Trophoblast cell (in vitro differentiated cells and primary cell): Measurements from ENCODE around the gene CENPQ.

Experiments used
- DNase-seq, 2 donors: peaks; one replicate each; pipeline ENCODE4 v3.0.0-alpha.2; 2016
- H2AFZ ChIP-seq: 2 replicates; pipeline ENCODE4 v1.6.1; 2013; ENCODE audit warnings: low read length, moderate library complexity, mild to moderate bottlenecking; ENCODE audit not compliant: insufficient read depth, poor library complexity
- H2AK5ac ChIP-seq: 2 replicates; pipeline ENCODE4 v1.6.1; 2013; ENCODE audit warnings: mild to moderate bottlenecking, low read length
- H2BK120ac ChIP-seq: 2 replicates; pipeline ENCODE4 v1.6.1; 2013; ENCODE audit warnings: low read length, mild to moderate bottlenecking, moderate library complexity; ENCODE audit not compliant: insufficient read depth, poor library complexity
- H2BK12ac ChIP-seq: 2 replicates; pipeline ENCODE4 v1.6.1; 2013; ENCODE audit warnings: mild to moderate bottlenecking, low read length, moderate library complexity
- H2BK5ac ChIP-seq: 2 replicates; pipeline ENCODE4 v1.6.1; 2013; ENCODE audit warnings: low read length, low read depth, moderate library complexity, mild to moderate bottlenecking; ENCODE audit not compliant: poor library complexity
- H3K14ac ChIP-seq: 2 replicates; pipeline ENCODE4 v1.6.1; 2013; ENCODE audit warnings: mild to moderate bottlenecking, low read length
- H3K18ac ChIP-seq: 2 replicates; pipeline ENCODE4 v1.6.1; 2013; ENCODE audit warnings: mild to moderate bottlenecking, low read length
- H3K23ac ChIP-seq: 2 replicates; pipeline ENCODE4 v1.6.1; 2013; ENCODE audit warnings: low read length
- H3K27ac ChIP-seq: 2 replicates; pipeline ENCODE4 v1.5.1; 2013; ENCODE audit warnings: low read depth, mild to moderate bottlenecking, inconsistent platforms, low read length, moderate library complexity
- H3K27me3 ChIP-seq: 2 replicates; pipeline ENCODE4 v1.6.1; 2013; ENCODE audit warnings: inconsistent platforms, mild to moderate bottlenecking, low read length, moderate library complexity; ENCODE audit not compliant: insufficient read depth
- H3K36me3 ChIP-seq, 2 experiments: 1 replicate in 1 of 2; 2 replicates in 1 of 2; pipeline ENCODE4 v1.6.1; 2013; ENCODE audit warnings: low read length in 2 of 2, mild to moderate bottlenecking in 2 of 2, moderate library complexity in 1 of 2; ENCODE audit not compliant: insufficient read depth in 2 of 2, control insufficient read depth in 1 of 2
- H3K4ac ChIP-seq: 2 replicates; pipeline ENCODE4 v1.6.1; 2013; ENCODE audit warnings: low read depth, mild to moderate bottlenecking, low read length, moderate library complexity
- H3K4me1 ChIP-seq, 2 experiments: 1 replicate in 1 of 2; 2 replicates in 1 of 2; pipeline ENCODE4 v1.6.1; 2013; ENCODE audit warnings: low read length in 2 of 2, mild to moderate bottlenecking in 2 of 2, moderate library complexity in 1 of 2; ENCODE audit not compliant: insufficient read depth in 2 of 2, control insufficient read depth in 1 of 2
- H3K4me2 ChIP-seq: 2 replicates; pipeline ENCODE4 v1.6.1; 2013; ENCODE audit warnings: inconsistent platforms, mild to moderate bottlenecking, low read length, moderate library complexity
- H3K4me3 ChIP-seq: 2 replicates; pipeline ENCODE4 v1.5.1; 2013; ENCODE audit warnings: mild to moderate bottlenecking, low read depth, low read length, inconsistent platforms
- H3K79me1 ChIP-seq: one replicate; pipeline ENCODE4 v1.6.1; 2013; ENCODE audit warnings: low read length
- H3K79me2 ChIP-seq: 2 replicates; pipeline ENCODE4 v1.6.1; 2013; ENCODE audit warnings: low read length, mild to moderate bottlenecking; ENCODE audit not compliant: control insufficient read depth, insufficient read depth, poor library complexity
- H3K9ac ChIP-seq: 2 replicates; pipeline ENCODE4 v1.6.1; 2013; ENCODE audit warnings: mild to moderate bottlenecking, low read length
- H3K9me3 ChIP-seq: 2 replicates; pipeline ENCODE4 v1.6.1; 2013; ENCODE audit warnings: low read depth, mild to moderate bottlenecking, control low read depth, inconsistent platforms, low read length; ENCODE audit not compliant: insufficient read depth
- H4K12ac ChIP-seq: 2 replicates; pipeline ENCODE4 v1.6.1; 2013; ENCODE audit warnings: low read depth, mild to moderate bottlenecking, low read length, moderate library complexity
- H4K8ac ChIP-seq: 2 replicates; pipeline ENCODE4 v1.6.1; 2013; ENCODE audit warnings: low read depth, mild to moderate bottlenecking, low read length, moderate library complexity
- H4K91ac ChIP-seq: one replicate; pipeline ENCODE4 v1.6.1; 2013; ENCODE audit warnings: low read depth, mild to moderate bottlenecking, low read length, moderate library complexity
- WGBS: extraction: QIAGEN DNeasy Blood & Tissue Kit; methylation state at CpG from one replicate; pipeline ENCODE4 v1.1.7; 2013; ENCODE audit warnings: missing lambda C conversion rate; ENCODE audit not compliant: insufficient read length, insufficient coverage; ENCODE audit errors: extremely low coverage; 5-methylcytosine and 5-hydroxymethylcytosine counted together

CENPQ gene

GRCh38 chr6:49499126-49499525 is 36.0 kb downstream of the CENPQ start:
- H3K4me3 ChIP-seq, result no peak overlapping the region
- H3K4me2 ChIP-seq, result no peak overlapping the region
- peaks cover 0 to 3% of the 10 kb centered on the region in 2 experiments for H3K36me3 ChIP-seq
- H2BK12ac ChIP-seq, result no peak overlapping the region
- no peak overlapping the region for H3K14ac ChIP-seq
- H3K9me3 ChIP-seq, result no peaks in the 10 kb centered on the region
- H3K79me1 ChIP-seq, result no peaks in the 10 kb centered on the region
- H3K27ac ChIP-seq, result no peak overlapping the region
- H3K79me2 ChIP-seq, result no peaks in the 10 kb centered on the region
- no peak overlapping the region for H2AK5ac ChIP-seq
- DNase-seq, result no peak
- H3K23ac ChIP-seq, result no peak overlapping the region
- no peak overlapping the region for H3K9ac ChIP-seq
- no peak overlapping the region for H4K91ac ChIP-seq
- no peak overlapping the region for H2BK5ac ChIP-seq
- H3K18ac ChIP-seq, result no peak overlapping the region
- no peak overlapping the region for H2AFZ ChIP-seq
- H4K8ac ChIP-seq, result no peak overlapping the region
- no peak overlapping the region for H3K4ac ChIP-seq
- no peaks in the 10 kb centered on the region for H3K27me3 ChIP-seq
- no peak overlapping the region for H4K12ac ChIP-seq
- no peak overlapping the region for H2BK120ac ChIP-seq
- no CpG with 5 or more reads among the region's 1 CpG for WGBS
- no peaks in the 10 kb centered on the region for H3K4me1 ChIP-seq

DNA sequence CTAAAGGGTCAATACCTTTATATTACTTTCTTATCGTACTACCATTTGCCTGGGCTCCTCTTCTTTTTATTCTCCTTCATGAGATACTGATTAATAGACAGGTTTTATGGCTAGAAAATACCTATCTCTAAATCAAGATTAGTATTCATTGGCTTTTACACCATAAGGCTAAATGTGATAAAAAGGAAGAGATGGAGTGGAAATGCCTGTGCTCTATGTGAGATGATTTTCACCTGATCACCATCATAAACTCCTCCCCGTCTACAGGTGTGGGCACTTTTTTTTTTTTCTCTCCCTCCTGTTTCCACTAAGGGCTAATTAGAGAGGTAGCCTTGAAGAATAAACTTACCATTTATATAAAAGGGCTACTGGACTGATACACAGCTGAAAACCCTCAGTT is 36.5 kb downstream of the CENPQ start, which contains the start of gene GLYATL3:
Gene GLYATL3 (plus strand): TSS at position 301 of the 400 bp plus-strand sequence. CDS start 12,068 bp downstream, outside the sequence.
- Histone ChIP-seq H3K14ac (no peak within 1 kb of the TSS), H3K4ac (no peak within 1 kb of the TSS), H2AK5ac (no peak within 1 kb of the TSS), H3K9me3 (no peaks in the 10 kb centered on the region), H3K27me3 (no peaks in the 10 kb centered on the region), H3K4me2 (no peak within 1 kb of the TSS), H4K8ac (no peak within 1 kb of the TSS), H3K79me1 (no peaks in the 10 kb centered on the region), H3K27ac (no peak within 1 kb of the TSS), H3K36me3 (peaks cover 0 to 3% of the 10 kb centered on the region in 2 experiments), H2BK120ac (no peak within 1 kb of the TSS), H4K12ac (no peak within 1 kb of the TSS), H3K4me3 (no peak within 1 kb of the TSS), H4K91ac (no peak within 1 kb of the TSS), H3K23ac (no peak within 1 kb of the TSS), H3K4me1 (no peaks in the 10 kb centered on the region), H2BK12ac (no peak within 1 kb of the TSS), H3K18ac (no peak within 1 kb of the TSS), H2BK5ac (no peak within 1 kb of the TSS), H3K79me2 (no peaks in the 10 kb centered on the region), H2AFZ (no peak within 1 kb of the TSS), H3K9ac (no peak within 1 kb of the TSS)
- DNase-seq, result no peak
- no CpG with 5 or more reads among the region's 2 CpGs for WGBS

DNA sequence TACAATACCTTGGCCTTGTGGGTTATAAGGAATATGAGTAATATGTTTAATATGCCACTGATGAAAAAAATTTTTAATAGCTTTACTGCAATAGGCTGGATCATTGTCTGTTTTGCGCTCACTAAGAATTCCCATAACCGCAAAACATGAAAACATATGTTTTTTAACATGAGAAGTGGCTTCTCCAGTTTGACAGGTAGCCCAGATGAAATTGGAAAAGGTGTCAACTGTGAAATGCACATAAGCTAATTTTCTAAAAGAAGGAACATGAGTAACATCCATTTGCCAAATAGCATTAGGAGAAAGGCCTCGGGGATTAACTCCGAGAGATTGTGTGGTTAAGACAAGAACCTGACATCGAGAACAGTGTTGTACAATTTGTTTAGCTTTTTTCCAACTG is 41.5 kb downstream of the CENPQ start:
- no peaks in the 10 kb centered on the region for H3K27me3 ChIP-seq
- H3K9me3 ChIP-seq, result peaks cover 2% of the 10 kb centered on the region
- H3K4me1 ChIP-seq, result no peaks in the 10 kb centered on the region
- H3K14ac ChIP-seq, result no peak overlapping the region
- no peak overlapping the region for H3K27ac ChIP-seq
- no peaks in the 10 kb centered on the region for H3K79me1 ChIP-seq
- no peak overlapping the region for H3K18ac ChIP-seq
- H4K12ac ChIP-seq, result no peak overlapping the region
- no peak overlapping the region for H2BK5ac ChIP-seq
- no peak overlapping the region for H2AK5ac ChIP-seq
- no peak overlapping the region for H2BK120ac ChIP-seq
- H3K4me3 ChIP-seq, result no peak overlapping the region
- H3K4ac ChIP-seq, result no peak overlapping the region
- WGBS, result no CpG with 5 or more reads among the region's 5 CpGs
- H3K23ac ChIP-seq, result no peak overlapping the region
- no peak overlapping the region for H4K8ac ChIP-seq
- H3K36me3 ChIP-seq, result no peaks in the 10 kb centered on the region
- H3K4me2 ChIP-seq, result no peak overlapping the region
- H3K79me2 ChIP-seq, result no peaks in the 10 kb centered on the region
- no peak overlapping the region for H4K91ac ChIP-seq
- no peak overlapping the region for H2AFZ ChIP-seq
- no peak overlapping the region for H3K9ac ChIP-seq
- DNase-seq, result no peak
- no peak overlapping the region for H2BK12ac ChIP-seq

DNA sequence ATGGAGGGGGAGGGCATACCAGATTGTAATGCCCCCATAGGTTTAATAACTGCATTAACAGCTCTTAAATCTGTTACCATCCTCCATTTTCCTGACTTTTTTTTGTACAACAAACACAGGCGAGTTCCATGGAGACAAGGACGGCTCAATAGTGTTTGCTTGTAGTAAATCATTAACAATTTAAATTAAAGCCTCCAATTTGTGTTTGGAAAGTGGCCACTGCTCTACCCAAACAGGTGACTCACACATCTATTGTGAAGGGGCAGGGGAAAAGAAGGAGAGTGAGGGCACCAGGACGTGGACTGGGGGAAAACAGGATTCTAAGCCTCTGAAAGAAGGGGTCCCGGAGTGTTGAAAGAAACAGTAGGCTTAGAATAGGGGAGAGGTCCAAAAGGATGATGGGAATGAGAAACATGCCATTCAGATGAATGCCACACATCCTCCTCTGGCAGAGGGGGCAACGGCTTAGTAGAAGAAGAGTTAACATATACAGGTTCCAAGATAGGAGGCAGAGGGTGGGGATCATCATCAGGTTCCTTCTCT is 43.5 kb downstream of the CENPQ start:
- Histone ChIP-seq H3K4me3 (no peak overlapping the region), H3K14ac (no peak overlapping the region), H3K79me2 (no peaks in the 10 kb centered on the region), H3K4me1 (no peaks in the 10 kb centered on the region), H4K8ac (no peak overlapping the region), H4K91ac (no peak overlapping the region), H3K23ac (no peak overlapping the region), H3K9ac (no peak overlapping the region), H3K27ac (no peak overlapping the region), H3K4ac (no peak overlapping the region), H3K27me3 (no peaks in the 10 kb centered on the region), H3K9me3 (peaks cover 2% of the 10 kb centered on the region), H2BK5ac (no peak overlapping the region), H2BK12ac (no peak overlapping the region), H3K36me3 (no peaks in the 10 kb centered on the region), H2AFZ (no peak overlapping the region), H2BK120ac (no peak overlapping the region), H2AK5ac (no peak overlapping the region), H3K79me1 (no peaks in the 10 kb centered on the region), H3K18ac (no peak overlapping the region), H3K4me2 (no peak overlapping the region), H4K12ac (no peak overlapping the region)
- DNase-seq, result no peak
- WGBS, result no CpG with 5 or more reads among the region's 5 CpGs
